ENCODE measurements around the gene TSPAN18. TPM values are rescaled to one million over a fixed set of nuclear protein-coding genes. Genes with fewer than 3 reads are reported as not detected.

Gene TSPAN18
- polyA plus RNA-seq, 1 of the 3 experiments (the other 2 are of a cell fraction): 0.72 TPM

- no peak for DNase-seq
- Histone ChIP-seq H3K27me3 (ENCODE audit: insufficient read depth) (no peaks in the 10 kb centered on the region), H3K36me3 (replicated peaks in 1 of 2; ENCODE audit: control insufficient read depth in 1 of 2, insufficient read depth in 2 of 2, low read length in 1 of 2) (no peaks in the 10 kb centered on the region), H2AFZ (ENCODE audit: low read depth) (no peak overlapping the region), H3F3A (replicated peaks; ENCODE audit: insufficient read depth) (no peaks in the 10 kb centered on the region), H3K79me2 (ENCODE audit: insufficient read depth) (no peaks in the 10 kb centered on the region), H3K4me3 (ENCODE audit: low read depth in 2 of 2, low read length in 1 of 2) (no peak overlapping the region), H3K27ac (ENCODE audit: low read depth in 2 of 2, low read length in 1 of 2) (no peak overlapping the region), H3K4me1 (ENCODE audit: control insufficient read depth in 1 of 2, insufficient read depth in 2 of 2, low read depth in 1 of 2, low read length in 1 of 2) (peaks cover 8 to 60% of the 10 kb centered on the region in 2 experiments; a peak in 3 of 4 replicates), H4K20me1 (ENCODE audit: insufficient read depth) (no peaks in the 10 kb centered on the region), H3K9me2 (no peaks in the 10 kb centered on the region), H3K9ac (no peak overlapping the region), H3K9me3 (no peaks in the 10 kb centered on the region), H3K4me2 (no peak overlapping the region)
- ChIA-PET POLR2A (no interaction called here), CTCF (interaction anchor here (1.1 to 1.6 kb wide), 3 partner anchors 55 to 75 kb away, joined by 3 to 5 read pairs (median 4); no protein-coding TSS in a partner anchor)
- TF ChIP-seq CHD2 (IDR thresholded peaks at IDR 0.05; ENCODE audit: low read length, partially characterized antibody): no peak
- no peak for TF ChIP-seq IRF3 (IDR thresholded peaks at IDR 0.05; ENCODE audit: low read depth, low read length)
- TF ChIP-seq ELF1 (IDR thresholded peaks at IDR 0.05): no peak
- no peak for TF ChIP-seq MAX (IDR thresholded peaks at IDR 0.05; ENCODE audit: low read depth)
- TF ChIP-seq FOXJ3 (CRISPR knock-in tag; IDR thresholded peaks at IDR 0.05): no peak
- TF ChIP-seq RCOR1 (IDR thresholded peaks at IDR 0.05; ENCODE audit: low read length): no peak
- TF ChIP-seq EP300 (IDR thresholded peaks at IDR 0.05; ENCODE audit: borderline replicate concordance in 1 of 2, low read depth in 1 of 2, low read length in 1 of 2): no peak
- TF ChIP-seq MEF2A (IDR thresholded peaks at IDR 0.05; ENCODE audit: borderline replicate concordance, low read depth): no peak
- no peak for TF ChIP-seq PBX3 (IDR thresholded peaks at IDR 0.05)
- no peak for TF ChIP-seq YY1 (IDR thresholded peaks at IDR 0.05; ENCODE audit: low read depth)
- TF ChIP-seq RXRA (IDR thresholded peaks at IDR 0.05; ENCODE audit: borderline replicate concordance, low read depth): no peak
- no peak for TF ChIP-seq TCF12 (IDR thresholded peaks at IDR 0.05)
- TF ChIP-seq NRF1 (IDR thresholded peaks at IDR 0.05; ENCODE audit: low read depth, low read length): no peak
- WGBS (ENCODE audit: low lambda C conversion rate): 78% methylated on average over 4 of the region's 4 CpGs
Measured at GRCh38 chr11:44835938-44836337, 109.2 kb downstream of the TSPAN18 start.

GRCh38 chr11:44837661-44838060 is 110.9 kb downstream of the TSPAN18 start:
- ChIA-PET POLR2A (no interaction called here), CTCF (interaction anchor here (1.0 to 1.6 kb wide), 2 partner anchors 13 to 62 kb away, joined by 4 read pairs; no protein-coding TSS in a partner anchor)
- H3K27ac ChIP-seq (ENCODE audit: low read depth in 2 of 2, low read length in 1 of 2): peak overlapping the region in 1 of 2 experiments; percentile 35; a peak in 2 of 4 replicates
- no peak for DNase-seq
- no peak overlapping the region for H3K9ac ChIP-seq
- H3K27me3 ChIP-seq (ENCODE audit: insufficient read depth): no peaks in the 10 kb centered on the region
- H3K79me2 ChIP-seq (ENCODE audit: insufficient read depth): no peaks in the 10 kb centered on the region
- H3K4me1 ChIP-seq (ENCODE audit: control insufficient read depth in 1 of 2, insufficient read depth in 2 of 2, low read depth in 1 of 2, low read length in 1 of 2): peaks cover 14 to 56% of the 10 kb centered on the region in 2 experiments; a peak in 3 of 4 replicates
- H3K9me3 ChIP-seq: no peaks in the 10 kb centered on the region
- H3K36me3 ChIP-seq (replicated peaks in 1 of 2; ENCODE audit: control insufficient read depth in 1 of 2, insufficient read depth in 2 of 2, low read length in 1 of 2): no peaks in the 10 kb centered on the region
- WGBS (ENCODE audit: low lambda C conversion rate): 33% methylated on average over 1 of the region's 1 CpG
- no peak overlapping the region for H3K4me3 ChIP-seq (ENCODE audit: low read depth in 2 of 2, low read length in 1 of 2)
- TF ChIP-seq FOSL2 (IDR thresholded peaks at IDR 0.05; ENCODE audit: borderline replicate concordance, low read depth) (no peak), ZBTB33 (IDR thresholded peaks at IDR 0.05; ENCODE audit: borderline replicate concordance, low read depth) (no peak), ELF1 (IDR thresholded peaks at IDR 0.05) (no peak), TAF1 (IDR thresholded peaks at IDR 0.05; ENCODE audit: borderline replicate concordance, low read depth, low read length) (no peak), PBX3 (IDR thresholded peaks at IDR 0.05) (no peak), RAD21 (IDR thresholded peaks at IDR 0.05; ENCODE audit: low read length) (no peak), MEF2A (IDR thresholded peaks at IDR 0.05; ENCODE audit: borderline replicate concordance, low read depth) (no peak), EP300 (IDR thresholded peaks at IDR 0.05; ENCODE audit: borderline replicate concordance in 1 of 2, low read depth in 1 of 2, low read length in 1 of 2) (no peak), CHD2 (IDR thresholded peaks at IDR 0.05; ENCODE audit: low read length, partially characterized antibody) (no peak), MXI1 (IDR thresholded peaks at IDR 0.05; ENCODE audit: low read depth, low read length) (no peak), EZH2phosphoT487 (IDR thresholded peaks at IDR 0.05; ENCODE audit: borderline replicate concordance, low read depth) (no peak)
- no peak overlapping the region for H3K4me2 ChIP-seq
- H3K9me2 ChIP-seq: no peaks in the 10 kb centered on the region
- H2AFZ ChIP-seq (ENCODE audit: low read depth): no peak overlapping the region
- H3F3A ChIP-seq (replicated peaks; ENCODE audit: insufficient read depth): no peaks in the 10 kb centered on the region
- H4K20me1 ChIP-seq (ENCODE audit: insufficient read depth): no peaks in the 10 kb centered on the region
